K562 (cell line): ENCODE data around the gene STPG4. TPM values are rescaled to one million over a fixed set of nuclear protein-coding genes. Genes with fewer than 3 reads are reported as not detected.

Source experiments
- ATAC-seq: fragments of 200-7000 bp; cut with Tn5 transposase; 3 replicates; pipeline ENCODE4 v1.9.1; 2020; ENCODE audit warnings: moderate library complexity
- BruUV-seq: library from RNA; stranded (reverse); fragments of 400-500 nt; replicated peaks from 2 replicates; lab custom pipeline; 2021; lab: Mats Ljungman, UMichigan
- CTCF ChIA-PET: fragments of 300-600 bp; formaldehyde crosslinking; extraction: SDS; loops from one replicate; lab custom pipeline; 2021; ENCODE audit warnings: low intra/inter-chr PET ratio; lab: Yijun Ruan, JAX
- POLR2A ChIA-PET: fragments of 300-600, 350-650 bp; sonication (Branson Sonifier 250); formaldehyde crosslinking; extraction: SDS; loops from one replicate; lab custom pipeline; 2021; ENCODE audit warnings: antibody characterized with exemption, inconsistent platforms; lab: Yijun Ruan, JAX
- DNase-seq, 4 experiments: peaks; one replicate each; pipeline versions ENCODE4 v3.0.0 to v3.0.0-alpha.2; 2011 to 2018; ENCODE audit warnings: low spot score in 3 of 4, mixed read lengths in 3 of 4; ENCODE audit errors: extremely low read depth in 1 of 4
- FAIRE-seq: peaks from 2 replicates; lab custom pipeline; 2011; peaks lifted over from hg19 to GRCh38; lab: Jason Lieb, UNC
- H2AFZ ChIP-seq: 2 replicates; pipeline ENCODE4 v1.6.0; 2011; ENCODE audit warnings: low read depth, low read length, control low read depth, inconsistent platforms
- H3K27ac ChIP-seq: fragments of 200-600 bp; 3 replicates; pipeline ENCODE4 v1.8.0; 2011; ENCODE audit warnings: low read depth, mild to moderate bottlenecking, control low read depth, inconsistent platforms, low read length, moderate library complexity, mixed read lengths; ENCODE audit errors: extremely low read depth
- H3K27me3 ChIP-seq, 2 experiments: fragments of 300-600 bp in 1 of 2; 2 replicates in 1 of 2; 3 replicates in 1 of 2; pipeline versions ENCODE4 v1.6.0 to v1.8.0; 2011; ENCODE audit warnings: inconsistent platforms in 2 of 2, low read length in 2 of 2, mild to moderate bottlenecking in 1 of 2, mixed read lengths in 1 of 2, moderate library complexity in 1 of 2; ENCODE audit not compliant: control insufficient read depth in 2 of 2, insufficient read depth in 2 of 2
- H3K36me3 ChIP-seq: fragments of 300-600 bp; 3 replicates; pipeline ENCODE4 v1.8.0; 2011; ENCODE audit warnings: mild to moderate bottlenecking, low read length, inconsistent platforms; ENCODE audit not compliant: control insufficient read depth, insufficient read depth
- H3K4me1 ChIP-seq, 2 experiments: fragments of 200-600 bp in 1 of 2; replicated peaks in 1 of 2; 2 replicates in 1 of 2; 3 replicates in 1 of 2; pipeline versions ENCODE4 v1.5.1 to v1.8.0; 2011; ENCODE audit warnings: inconsistent platforms in 2 of 2, low read length in 2 of 2, mild to moderate bottlenecking in 1 of 2, mixed read lengths in 1 of 2, moderate library complexity in 1 of 2; ENCODE audit not compliant: control insufficient read depth in 2 of 2, insufficient read depth in 2 of 2
- H3K4me2 ChIP-seq: 2 replicates; pipeline ENCODE4 v1.6.1; 2011; ENCODE audit warnings: low read length, control low read depth, inconsistent platforms, mixed read lengths; ENCODE audit not compliant: insufficient read depth
- H3K4me3 ChIP-seq: fragments of 200-600 bp; sonication (generic), shearing (Covaris generic); 2 replicates; pipeline ENCODE4 v1.5.1; 2016; ENCODE audit warnings: control low read depth, inconsistent platforms
- H3K79me2 ChIP-seq: fragments of 200-600 bp; 3 replicates; pipeline ENCODE4 v1.8.0; 2011; ENCODE audit warnings: low read length, inconsistent platforms; ENCODE audit not compliant: control insufficient read depth, insufficient read depth
- H3K9ac ChIP-seq, 2 experiments: 2 replicates each; pipeline versions ENCODE4 v1.6.0 to v1.6.1; 2011; ENCODE audit warnings: low read depth in 2 of 2, low read length in 2 of 2, control low read depth in 1 of 2, inconsistent platforms in 1 of 2, mild to moderate bottlenecking in 1 of 2, mixed read lengths in 1 of 2; ENCODE audit not compliant: insufficient read depth in 1 of 2
- H3K9me1 ChIP-seq: one replicate; pipeline ENCODE4 v1.6.0; 2011; ENCODE audit warnings: inconsistent platforms, mild to moderate bottlenecking, low read length, moderate library complexity; ENCODE audit not compliant: control insufficient read depth, insufficient read depth
- H3K9me3 ChIP-seq: replicated peaks from 2 replicates; pipeline ENCODE4 v1.5.1; 2011; ENCODE audit warnings: low read depth, low read length, inconsistent platforms; ENCODE audit not compliant: control insufficient read depth, insufficient read depth
- H4K20me1 ChIP-seq: replicated peaks from 2 replicates; pipeline ENCODE4 v1.6.1; 2011; ENCODE audit warnings: low read length, inconsistent platforms, mixed read lengths; ENCODE audit not compliant: control insufficient read depth, insufficient read depth
- BRD9 ChIP-seq: fragments of 450-650 bp; IDR thresholded peaks from 2 replicates; pipeline ENCODE4 v1.6.1; 2018; ENCODE audit warnings: low read depth; ENCODE audit not compliant: partially characterized antibody
- MTA3 ChIP-seq: fragments of 450-650 bp; formaldehyde crosslinking; IDR thresholded peaks from 2 replicates; pipeline ENCODE4 v1.6.1; 2017; ENCODE audit warnings: mild to moderate bottlenecking, borderline replicate concordance
- NCOA2 ChIP-seq, 2 experiments: fragments of 450-650 bp; IDR thresholded peaks; 2 replicates each; pipeline ENCODE4 v1.6.1; 2018; ENCODE audit warnings: mild to moderate bottlenecking in 2 of 2, moderate library complexity in 1 of 2; ENCODE audit not compliant: partially characterized antibody in 2 of 2
- NFYB ChIP-seq: IDR thresholded peaks from 2 replicates; pipeline ENCODE4 v1.6.1; 2011; ENCODE audit warnings: mild to moderate bottlenecking, moderate library complexity; ENCODE audit not compliant: insufficient read length; ENCODE audit errors: extremely low read depth
- PML ChIP-seq: IDR thresholded peaks from 2 replicates; pipeline ENCODE4 v1.6.1; 2012; ENCODE audit warnings: low read length, inconsistent platforms
- RBM14 ChIP-seq: fragments of 200-400 bp; formaldehyde crosslinking; IDR thresholded peaks from 2 replicates; pipeline ENCODE4 v1.6.1; 2018; ENCODE audit warnings: low read depth, mild to moderate bottlenecking, low read length, moderate library complexity, borderline replicate concordance; ENCODE audit not compliant: insufficient read depth
- SNIP1 ChIP-seq: fragments of 450-650 bp; IDR thresholded peaks from 2 replicates; pipeline ENCODE4 v1.7.1; 2017; ENCODE audit warnings: low read depth, mild to moderate bottlenecking
- ZNF384 ChIP-seq: IDR thresholded peaks from 2 replicates; pipeline ENCODE4 v1.6.1; 2012; ENCODE audit warnings: low read depth, low read length, improper control_type of control experiment
- ZNF408 ChIP-seq: fragments of 250-450 bp; sonication (Bioruptor Pico); IDR thresholded peaks from 2 replicates; pipeline ENCODE4 v1.4.0; 2020; ENCODE audit warnings: low read depth, mild to moderate bottlenecking, moderate library complexity
- WGBS: fragments of 100-300 bp; shearing (Covaris generic); methylation state at CpG from one replicate; pipeline ENCODE4 v1.1.6; 2016; ENCODE audit warnings: low coverage, mixed read lengths; ENCODE audit not compliant: insufficient coverage; ENCODE audit errors: missing lambda C conversion rate; 5-methylcytosine and 5-hydroxymethylcytosine counted together
- in situ Hi-C: fragments of 300-500 bp; cut with MboI; formaldehyde crosslinking; loops from 4 replicates; pipeline ENCODE4 v1.15.0; 2018; ENCODE audit warnings: inconsistent platforms, mixed read lengths
- intact Hi-C: fragments of 100-400 bp; cut with micrococcal nuclease; formaldehyde crosslinking; loops from 2 replicates; pipeline ENCODE4 v1.14.2; 2022
- polyA plus RNA-seq, 8 experiments: library from polyadenylated mRNA; depleted of rRNA in 4 of 8; stranded (reverse) in 5 of 8; unstranded in 3 of 8; fragments of >200 nt; fragmentation: Nextera tagmentation in 2 of 8; fragmentation: Illumina TruSeq in 1 of 8; extraction: Ambion mirVana in 2 of 8; extraction: Trizol in 1 of 8; gene quantifications; 2 replicates each; pipeline versions ENCODE4 v1.2.1 to v1.2.3, GENCODE V29; 2011 to 2014; ENCODE audit warnings: inconsistent platforms in 1 of 8, missing spikeins in 1 of 8
- total RNA-seq, 7 experiments: library from RNA; depleted of rRNA in 6 of 7; stranded (reverse); fragments of >200 nt in 6 of 7; fragmentation: Illumina TruSeq in 2 of 7; extraction: Trizol in 2 of 7; gene quantifications; 2 replicates each; pipeline versions ENCODE4 v1.2.1 to v1.2.3, GENCODE V29; 2011 to 2021; ENCODE audit warnings: low replicate concordance in 1 of 7
- TF ChIP-seq, protein P1 (sequence below): fragments of 450-650 bp; formaldehyde crosslinking; IDR thresholded peaks from 2 replicates; pipeline ENCODE4 v1.4.0; 2020; ENCODE audit warnings: mild to moderate bottlenecking, mixed read lengths

STPG4 gene
- total and polyA plus RNA-seq, 9 of the 15 experiments (the other 6 are each of a cell fraction or from before 2014, with no cell fraction given): 0.10 to 0.68 (median 0.22) TPM; not detected in 6

- ChIA-PET CTCF (no interaction called here), POLR2A (interaction anchor here (1.0 kb wide), 1 partner anchor 11 kb away, joined by 3 read pairs; no protein-coding TSS in a partner anchor)
- Histone ChIP-seq H3K27me3 (no peaks in the 10 kb centered on the region), H3K9me1 (no peaks in the 10 kb centered on the region), H3K9me3 (no peaks in the 10 kb centered on the region), H3K4me1 (no peaks in the 10 kb centered on the region; a peak in 1 of 5 replicates), H3K27ac (no peak overlapping the region), H4K20me1 (no peaks in the 10 kb centered on the region), H3K36me3 (no peaks in the 10 kb centered on the region), H3K4me3 (no peak overlapping the region), H3K9ac (no peak overlapping the region), H3K79me2 (no peaks in the 10 kb centered on the region), H2AFZ (no peak overlapping the region), H3K4me2 (no peak overlapping the region)
- WGBS: 57% methylated on average over 4 of the region's 4 CpGs
- ATAC-seq: no peak
- intact Hi-C loops (no loop called here), in situ Hi-C loops (no loop called here)
- no TSS peak for BruUV-seq
- no peak for DNase-seq
- TF ChIP-seq RBM14 (no peak), ZNF384 (no peak), ZNF408 (no peak), NFYB (no peak), NCOA2 (IDR thresholded peaks at IDR 0.05; ENCODE audit: partially characterized antibody in 2 of 2) (no peak), BRD9 (no peak), MTA3 (no peak), PML (no peak), SNIP1 (no peak)
- TF ChIP-seq, protein P1, sequence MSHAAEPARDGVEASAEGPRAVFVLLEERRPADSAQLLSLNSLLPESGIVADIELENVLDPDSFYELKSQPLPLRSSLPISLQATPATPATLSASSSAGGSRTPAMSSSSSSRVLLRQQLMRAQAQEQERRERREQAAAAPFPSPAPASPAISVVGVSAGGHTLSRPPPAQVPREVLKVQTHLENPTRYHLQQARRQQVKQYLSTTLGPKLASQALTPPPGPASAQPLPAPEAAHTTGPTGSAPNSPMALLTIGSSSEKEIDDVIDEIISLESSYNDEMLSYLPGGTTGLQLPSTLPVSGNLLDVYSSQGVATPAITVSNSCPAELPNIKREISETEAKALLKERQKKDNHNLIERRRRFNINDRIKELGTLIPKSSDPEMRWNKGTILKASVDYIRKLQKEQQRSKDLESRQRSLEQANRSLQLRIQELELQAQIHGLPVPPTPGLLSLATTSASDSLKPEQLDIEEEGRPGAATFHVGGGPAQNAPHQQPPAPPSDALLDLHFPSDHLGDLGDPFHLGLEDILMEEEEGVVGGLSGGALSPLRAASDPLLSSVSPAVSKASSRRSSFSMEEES (CRISPR knock-in tag): no peak
- no peak for FAIRE-seq
These were observed 46.1 kb downstream of the STPG4 start for GRCh38 chr2:47109007-47109375.
